Brain microvascular endothelial cell (primary cell): ENCODE results near the gene KRTAP10-10.
"Not testable (repeated sequence)": the region's sequence is repeated elsewhere in the genome, so short reads cannot be mapped to it uniquely, and the experiment has no call there.

ENCODE experiments used
- DNase-seq: peaks from one replicate; pipeline ENCODE4 v3.0.0-alpha.2; 2020
- H3K27ac ChIP-seq: fragments of 250-450 bp; sonication (Bioruptor Pico); 2 replicates; pipeline ENCODE4 v1.5.1; 2020; ENCODE audit warnings: mild to moderate bottlenecking, moderate library complexity
- H3K27me3 ChIP-seq: fragments of 250-450 bp; sonication (Bioruptor Pico); replicated peaks from 2 replicates; pipeline ENCODE4 v1.5.1; 2020; ENCODE audit warnings: mild to moderate bottlenecking
- H3K36me3 ChIP-seq: fragments of 250-450 bp; sonication (Bioruptor Pico); replicated peaks from 2 replicates; pipeline ENCODE4 v1.5.1; 2020; ENCODE audit warnings: mild to moderate bottlenecking
- H3K4me3 ChIP-seq: 2 replicates; pipeline ENCODE4 v1.5.1; 2011; ENCODE audit warnings: low read depth, mild to moderate bottlenecking, control low read depth, low read length, moderate library complexity
- in situ Hi-C: cut with HindIII; loops from 2 replicates; pipeline ENCODE4 v1.10.0; 2017; ENCODE audit warnings: low sequenced_read_pairs, low pct_ligation_motif_present
- TF ChIP-seq, protein P1 (sequence below): IDR thresholded peaks from 2 replicates; pipeline ENCODE4 v1.5.1; 2011; ENCODE audit warnings: low read depth, mild to moderate bottlenecking, moderate library complexity, low read length, control low read depth, inconsistent platforms; ENCODE audit errors: missing control alignments

KRTAP10-10 gene

DNA sequence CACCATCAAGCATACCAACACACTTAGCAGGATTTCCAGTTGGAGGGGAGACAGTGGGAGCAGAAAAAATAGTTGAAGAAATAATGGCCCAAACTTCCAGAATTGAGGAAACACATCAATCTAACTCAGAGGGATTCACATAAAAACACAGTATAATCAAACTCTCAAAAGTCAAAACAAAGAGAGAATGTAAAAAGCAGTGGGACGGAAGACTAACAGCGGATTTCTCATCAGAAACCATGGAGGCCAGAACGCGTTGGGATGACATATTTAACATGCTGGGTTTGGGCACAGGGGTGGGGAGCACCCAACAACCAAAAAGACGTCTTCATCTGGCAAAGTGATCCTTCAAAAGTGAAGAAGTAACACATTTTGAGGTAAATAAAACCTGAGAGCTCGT, 17.3 kb upstream of the KRTAP10-10 start:
- Histone ChIP-seq H3K36me3 (no peaks in the 10 kb centered on the region), H3K27ac (no peak overlapping the region), H3K4me3 (no peak overlapping the region), H3K27me3 (no peaks in the 10 kb centered on the region)
- DNase-seq: no peak
- TF ChIP-seq, protein P1, sequence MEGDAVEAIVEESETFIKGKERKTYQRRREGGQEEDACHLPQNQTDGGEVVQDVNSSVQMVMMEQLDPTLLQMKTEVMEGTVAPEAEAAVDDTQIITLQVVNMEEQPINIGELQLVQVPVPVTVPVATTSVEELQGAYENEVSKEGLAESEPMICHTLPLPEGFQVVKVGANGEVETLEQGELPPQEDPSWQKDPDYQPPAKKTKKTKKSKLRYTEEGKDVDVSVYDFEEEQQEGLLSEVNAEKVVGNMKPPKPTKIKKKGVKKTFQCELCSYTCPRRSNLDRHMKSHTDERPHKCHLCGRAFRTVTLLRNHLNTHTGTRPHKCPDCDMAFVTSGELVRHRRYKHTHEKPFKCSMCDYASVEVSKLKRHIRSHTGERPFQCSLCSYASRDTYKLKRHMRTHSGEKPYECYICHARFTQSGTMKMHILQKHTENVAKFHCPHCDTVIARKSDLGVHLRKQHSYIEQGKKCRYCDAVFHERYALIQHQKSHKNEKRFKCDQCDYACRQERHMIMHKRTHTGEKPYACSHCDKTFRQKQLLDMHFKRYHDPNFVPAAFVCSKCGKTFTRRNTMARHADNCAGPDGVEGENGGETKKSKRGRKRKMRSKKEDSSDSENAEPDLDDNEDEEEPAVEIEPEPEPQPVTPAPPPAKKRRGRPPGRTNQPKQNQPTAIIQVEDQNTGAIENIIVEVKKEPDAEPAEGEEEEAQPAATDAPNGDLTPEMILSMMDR: no peak
- in situ Hi-C loops: no loop called here

DNA sequence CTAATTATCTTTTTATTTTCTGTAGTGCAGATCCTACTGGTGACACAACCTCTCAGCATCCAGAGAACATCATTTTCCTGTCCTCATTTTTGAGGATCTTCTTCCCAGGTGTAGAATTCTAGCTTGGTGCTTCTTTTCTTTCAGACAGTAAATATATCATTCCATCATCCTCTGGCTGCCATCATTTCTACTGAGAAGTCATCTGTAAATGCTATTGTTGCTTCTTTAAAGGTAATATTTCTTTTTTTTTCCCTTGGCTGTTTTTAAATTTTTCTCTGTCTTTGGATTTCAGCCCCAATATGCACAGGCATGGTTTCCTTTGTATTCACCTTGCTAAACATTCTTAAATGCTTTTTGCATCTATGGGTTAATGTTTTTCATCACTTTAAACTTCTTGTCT, 13.6 kb upstream of the KRTAP10-10 start:
- TF ChIP-seq, protein P1: no peak
- Histone ChIP-seq H3K36me3 (no peaks in the 10 kb centered on the region), H3K4me3 (no peak overlapping the region), H3K27ac (no peak overlapping the region), H3K27me3 (no peaks in the 10 kb centered on the region)
- no peak for DNase-seq
- in situ Hi-C loops: no loop called here

DNA sequence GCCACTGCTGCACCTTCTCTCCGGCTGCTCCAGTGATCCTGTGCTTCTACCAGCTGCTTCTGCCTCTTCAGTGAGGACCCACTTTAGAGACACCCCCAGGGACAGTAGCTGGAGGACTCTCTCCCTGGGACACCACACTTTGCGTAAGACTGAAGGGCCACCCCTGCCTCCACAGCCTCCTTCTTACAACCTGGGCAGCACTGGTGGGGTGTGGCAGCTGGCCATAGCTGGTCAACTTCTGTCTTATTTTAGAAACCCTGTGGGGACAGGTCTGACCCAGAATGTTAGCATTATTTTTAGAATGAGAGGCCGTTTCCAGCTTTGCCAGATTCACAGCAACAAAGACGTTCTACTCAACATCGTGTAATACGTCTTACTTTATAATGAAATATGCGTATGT, 11.4 kb upstream of the KRTAP10-10 start:
- Histone ChIP-seq H3K36me3 (no peaks in the 10 kb centered on the region), H3K27me3 (no peaks in the 10 kb centered on the region), H3K27ac (no peak overlapping the region), H3K4me3 (no peak overlapping the region)
- TF ChIP-seq, protein P1: no peak
- no peak for DNase-seq
- in situ Hi-C loops: no loop called here

DNA sequence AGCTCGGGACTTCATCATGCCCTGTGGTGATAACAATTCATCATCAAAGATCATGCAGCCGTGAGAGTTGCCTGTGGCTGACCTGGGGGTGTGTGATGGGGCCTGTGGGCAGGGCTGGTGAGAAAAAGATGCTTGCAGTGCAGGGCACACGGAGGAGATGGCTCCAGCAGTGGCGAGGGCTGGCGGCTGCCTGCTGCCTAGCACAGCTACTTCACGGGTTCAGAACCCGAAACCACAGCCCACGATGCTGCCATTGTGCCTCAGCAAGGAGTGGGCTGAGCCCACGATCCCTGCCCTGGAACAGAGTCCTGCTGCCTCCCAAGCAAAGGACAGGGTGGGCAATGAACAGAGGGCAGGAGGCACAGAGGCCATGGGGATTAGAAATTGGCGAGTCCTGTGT, 10.9 kb upstream of the KRTAP10-10 start:
- TF ChIP-seq, protein P1: no peak
- Histone ChIP-seq H3K36me3 (no peaks in the 10 kb centered on the region), H3K4me3 (no peak overlapping the region), H3K27ac (no peak overlapping the region), H3K27me3 (no peaks in the 10 kb centered on the region)
- no peak for DNase-seq
- in situ Hi-C loops: no loop called here

DNA sequence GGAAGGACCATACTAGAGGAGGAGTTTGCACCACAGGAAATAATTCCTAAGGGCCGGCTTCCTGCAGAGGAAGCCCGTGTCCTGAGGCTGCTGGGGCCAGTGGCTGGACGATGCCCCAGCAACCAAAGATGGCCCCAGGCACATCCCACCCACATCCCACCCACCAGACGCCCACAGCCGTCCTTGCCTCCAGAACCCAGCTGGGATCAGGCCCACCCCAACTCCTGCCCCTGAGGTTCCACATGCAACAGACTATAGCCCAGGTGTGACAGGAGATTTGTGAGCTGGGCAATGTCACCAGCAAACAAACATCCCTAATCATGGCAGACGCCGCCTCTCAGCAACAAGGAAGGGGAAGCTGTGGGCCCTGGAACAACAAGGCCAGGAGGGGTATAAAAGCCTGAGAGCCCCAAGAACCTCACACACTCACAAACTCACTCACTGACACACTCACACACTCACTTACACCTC, 10.4 kb upstream of the KRTAP10-10 start, which contains the start of gene KRTAP10-9:
Gene KRTAP10-9, plus strand, starts transcription at position 421 of the 471 bp plus-strand sequence. CDS start 79 bp downstream, outside the sequence.
- no peak within 1 kb of the TSS for H3K4me3 ChIP-seq
- no peaks in the 10 kb centered on the region for H3K36me3 ChIP-seq
- no peaks in the 10 kb centered on the region for H3K27me3 ChIP-seq
- in situ Hi-C loops: no loop called here
- TF ChIP-seq, protein P1: no peak
- no peak for DNase-seq
- no peak within 1 kb of the TSS for H3K27ac ChIP-seq

DNA sequence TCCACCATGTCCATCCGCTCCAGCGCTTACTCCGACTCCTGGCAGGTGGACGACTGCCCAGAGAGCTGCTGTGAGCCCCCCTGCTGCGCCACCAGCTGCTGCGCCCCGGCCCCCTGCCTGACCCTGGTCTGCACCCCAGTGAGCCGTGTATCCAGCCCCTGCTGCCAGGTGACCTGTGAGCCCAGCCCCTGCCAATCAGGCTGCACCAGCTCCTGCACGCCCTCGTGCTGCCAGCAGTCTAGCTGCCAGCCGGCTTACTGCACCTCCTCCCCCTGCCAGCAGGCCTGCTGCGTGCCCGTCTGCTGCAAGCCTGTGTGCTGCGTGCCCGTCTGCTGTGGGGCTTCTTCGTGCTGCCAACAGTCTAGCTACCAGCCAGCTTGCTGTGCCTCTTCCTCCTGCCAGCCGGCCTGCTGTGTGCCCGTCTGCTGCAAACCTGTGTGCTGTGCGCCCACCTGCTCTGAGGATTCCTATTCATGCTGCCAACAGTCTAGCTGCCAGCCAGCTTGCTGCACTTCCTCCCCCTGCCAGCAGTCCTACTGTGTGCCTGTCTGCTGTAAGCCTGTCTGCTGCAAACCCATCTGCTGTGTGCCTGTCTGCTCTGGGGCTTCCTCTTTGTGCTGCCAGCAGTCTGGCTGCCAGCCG, 9.9 kb upstream of the KRTAP10-10 start:
- H3K36me3 ChIP-seq, in situ Hi-C loops, DNase-seq, H3K27ac ChIP-seq, H3K27me3 ChIP-seq, H3K4me3 ChIP-seq: not testable (repeated sequence)

DNA sequence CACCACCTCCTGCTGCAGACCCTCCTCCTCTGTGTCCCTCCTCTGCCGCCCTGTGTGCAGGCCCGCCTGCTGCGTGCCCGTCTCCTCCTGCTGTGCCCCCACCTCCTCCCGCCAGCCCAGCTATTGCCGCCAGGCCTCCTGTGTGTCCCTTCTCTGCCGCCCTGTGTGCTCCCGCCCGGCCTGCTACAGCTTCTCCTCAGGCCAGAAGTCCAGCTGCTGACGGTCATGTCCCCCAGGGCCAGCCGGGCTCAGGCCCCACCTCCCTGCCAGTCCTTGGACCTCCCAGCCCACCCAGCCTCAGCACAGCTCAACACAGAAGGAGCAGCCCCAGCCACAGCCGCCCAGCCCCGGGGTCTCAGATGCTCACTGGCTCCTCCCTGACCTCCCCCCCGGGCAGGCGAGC, 9.3 kb upstream of the KRTAP10-10 start:
- DNase-seq, H3K4me3 ChIP-seq, in situ Hi-C loops, H3K36me3 ChIP-seq, H3K27me3 ChIP-seq, H3K27ac ChIP-seq: not testable (repeated sequence)
